ENCODE results near the gene FLAD1.

The FLAD1 gene

GRCh38 chr1:155017041-155017945 is 34.1 kb downstream of the FLAD1 start:
- peak overlapping the region; percentile 82 for H2BK5ac ChIP-seq (ENCODE audit: low read depth, low read length, poor library complexity)
- peak overlapping the region; percentile 50 for H3K4me2 ChIP-seq (ENCODE audit: low read length)
- no peak overlapping the region for H3K23ac ChIP-seq (ENCODE audit: low read length)
- H3K27ac ChIP-seq (ENCODE audit: low read depth, low read length) = peak overlapping the region; percentile 77
- H2BK120ac ChIP-seq (ENCODE audit: insufficient read depth, low read length, poor library complexity) = peak overlapping the region; percentile 72
- H3K9me3 ChIP-seq (ENCODE audit: insufficient read depth, low read depth, low read length) = peaks cover 1% of the 10 kb centered on the region
- H4K12ac ChIP-seq (ENCODE audit: low read depth, low read length) = peak overlapping the region; percentile 62
- DNase-seq = peak; percentile 96 to 98
- no peak overlapping the region for H3K9ac ChIP-seq (ENCODE audit: low read length)
- peak overlapping the region; percentile 59 for H3K18ac ChIP-seq (ENCODE audit: low read length)
- H3K27me3 ChIP-seq (ENCODE audit: insufficient read depth, low read length) = no peaks in the 10 kb centered on the region
- no peaks in the 10 kb centered on the region for H3K79me2 ChIP-seq (ENCODE audit: control insufficient read depth, insufficient read depth, low read length, poor library complexity)
- peak overlapping the region; percentile 47 for H3K14ac ChIP-seq (ENCODE audit: low read length)
- peaks cover 22 to 24% of the 10 kb centered on the region in 2 experiments for H3K4me1 ChIP-seq (ENCODE audit: control insufficient read depth in 1 of 2, insufficient read depth in 2 of 2, low read length in 2 of 2)
- peak overlapping the region; percentile 81 for H4K8ac ChIP-seq (ENCODE audit: low read depth, low read length)
- H3K4me3 ChIP-seq (ENCODE audit: low read depth, low read length) = peak overlapping the region; percentile 32
- H2AFZ ChIP-seq (ENCODE audit: insufficient read depth, low read length, poor library complexity) = peak overlapping the region; percentile 21
- peak overlapping the region; percentile 13 for H3K4ac ChIP-seq (ENCODE audit: low read depth, low read length)
- no CpG with 5 or more reads among the region's 49 CpGs for WGBS (ENCODE audit: extremely low coverage, insufficient coverage, insufficient read length)
- peak overlapping the region; percentile 54 for H2BK12ac ChIP-seq (ENCODE audit: low read length)
- H3K36me3 ChIP-seq (ENCODE audit: control insufficient read depth in 1 of 2, insufficient read depth in 2 of 2, low read length in 2 of 2) = peaks cover 28 to 30% of the 10 kb centered on the region in 2 experiments
- H4K91ac ChIP-seq (ENCODE audit: low read depth, low read length) = peak overlapping the region; percentile 92
- peak overlapping the region; percentile 80 for H2AK5ac ChIP-seq (ENCODE audit: low read length)
- peaks cover 15% of the 10 kb centered on the region for H3K79me1 ChIP-seq (ENCODE audit: low read length)

DNA sequence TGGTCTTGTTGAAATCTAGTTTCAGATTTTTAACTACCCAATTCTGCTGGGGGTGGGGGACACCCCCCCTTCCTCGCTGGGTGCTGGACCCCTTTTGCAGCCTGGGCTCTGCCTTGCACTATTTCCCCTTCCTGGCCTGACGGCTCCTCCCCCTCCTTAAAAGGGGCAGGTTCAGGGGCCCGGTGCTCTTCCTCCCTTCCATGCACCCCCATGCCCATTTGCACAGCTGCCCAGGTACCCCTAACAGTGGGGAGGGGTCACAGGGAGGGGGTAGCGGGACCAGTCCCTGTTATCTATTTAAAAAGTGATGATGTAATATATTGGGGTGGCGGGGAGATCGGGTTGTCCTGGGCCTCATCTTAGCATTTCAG is 34.8 kb downstream of the FLAD1 start:
- peak overlapping the region; percentile 13 for H4K91ac ChIP-seq (ENCODE audit: low read depth, low read length)
- peak overlapping the region; percentile 50 for H3K4me2 ChIP-seq (ENCODE audit: low read length)
- H3K79me1 ChIP-seq (ENCODE audit: low read length) = peaks cover 15% of the 10 kb centered on the region
- DNase-seq = no peak
- peaks cover 1% of the 10 kb centered on the region for H3K9me3 ChIP-seq (ENCODE audit: insufficient read depth, low read depth, low read length)
- H3K4me3 ChIP-seq (ENCODE audit: low read depth, low read length) = no peak overlapping the region
- peaks cover 24 to 28% of the 10 kb centered on the region in 2 experiments for H3K4me1 ChIP-seq (ENCODE audit: control insufficient read depth in 1 of 2, insufficient read depth in 2 of 2, low read length in 2 of 2)
- H3K18ac ChIP-seq (ENCODE audit: low read length) = peak overlapping the region; percentile 10
- H3K9ac ChIP-seq (ENCODE audit: low read length) = no peak overlapping the region
- no CpG with 5 or more reads among the region's 6 CpGs for WGBS (ENCODE audit: extremely low coverage, insufficient coverage, insufficient read length)
- no peak overlapping the region for H2BK5ac ChIP-seq (ENCODE audit: low read depth, low read length, poor library complexity)
- H4K12ac ChIP-seq (ENCODE audit: low read depth, low read length) = no peak overlapping the region
- peak overlapping the region; percentile 46 for H3K14ac ChIP-seq (ENCODE audit: low read length)
- H3K4ac ChIP-seq (ENCODE audit: low read depth, low read length) = no peak overlapping the region
- peak overlapping the region; percentile 56 for H2BK12ac ChIP-seq (ENCODE audit: low read length)
- H3K23ac ChIP-seq (ENCODE audit: low read length) = no peak overlapping the region
- H3K79me2 ChIP-seq (ENCODE audit: control insufficient read depth, insufficient read depth, low read length, poor library complexity) = no peaks in the 10 kb centered on the region
- H2AK5ac ChIP-seq (ENCODE audit: low read length) = no peak overlapping the region
- H3K36me3 ChIP-seq (ENCODE audit: control insufficient read depth in 1 of 2, insufficient read depth in 2 of 2, low read length in 2 of 2) = peaks cover 28 to 30% of the 10 kb centered on the region in 2 experiments
- no peaks in the 10 kb centered on the region for H3K27me3 ChIP-seq (ENCODE audit: insufficient read depth, low read length)
- H4K8ac ChIP-seq (ENCODE audit: low read depth, low read length) = peak overlapping the region; percentile 81
- H3K27ac ChIP-seq (ENCODE audit: low read depth, low read length) = peak overlapping the region; percentile 45
- H2BK120ac ChIP-seq (ENCODE audit: insufficient read depth, low read length, poor library complexity) = peak overlapping the region; percentile 57
- H2AFZ ChIP-seq (ENCODE audit: insufficient read depth, low read length, poor library complexity) = no peak overlapping the region

- Histone ChIP-seq H3K36me3 (ENCODE audit: control insufficient read depth in 1 of 2, insufficient read depth in 2 of 2, low read length in 2 of 2) (peaks cover 24 to 27% of the 10 kb centered on the region in 2 experiments), H3K9ac (ENCODE audit: low read length) (no peak overlapping the region), H3K23ac (ENCODE audit: low read length) (no peak overlapping the region), H4K12ac (ENCODE audit: low read depth, low read length) (no peak overlapping the region), H3K14ac (ENCODE audit: low read length) (no peak overlapping the region), H3K27me3 (ENCODE audit: insufficient read depth, low read length) (no peaks in the 10 kb centered on the region), H3K27ac (ENCODE audit: low read depth, low read length) (no peak overlapping the region), H3K4me1 (ENCODE audit: control insufficient read depth in 1 of 2, insufficient read depth in 2 of 2, low read length in 2 of 2) (peaks cover 25 to 32% of the 10 kb centered on the region in 2 experiments), H2BK12ac (ENCODE audit: low read length) (no peak overlapping the region), H4K8ac (ENCODE audit: low read depth, low read length) (no peak overlapping the region), H3K79me2 (ENCODE audit: control insufficient read depth, insufficient read depth, low read length, poor library complexity) (no peaks in the 10 kb centered on the region), H3K4me2 (ENCODE audit: low read length) (no peak overlapping the region), H3K79me1 (ENCODE audit: low read length) (peaks cover 15% of the 10 kb centered on the region), H2AFZ (ENCODE audit: insufficient read depth, low read length, poor library complexity) (no peak overlapping the region), H2AK5ac (ENCODE audit: low read length) (no peak overlapping the region), H2BK5ac (ENCODE audit: low read depth, low read length, poor library complexity) (no peak overlapping the region), H3K9me3 (ENCODE audit: insufficient read depth, low read depth, low read length) (peaks cover 1% of the 10 kb centered on the region), H3K4ac (ENCODE audit: low read depth, low read length) (no peak overlapping the region), H2BK120ac (ENCODE audit: insufficient read depth, low read length, poor library complexity) (no peak overlapping the region), H4K91ac (ENCODE audit: low read depth, low read length) (no peak overlapping the region), H3K18ac (ENCODE audit: low read length) (no peak overlapping the region), H3K4me3 (ENCODE audit: low read depth, low read length) (no peak overlapping the region)
- DNase-seq = peak in 1 of 2 donors; percentile 42
- WGBS (ENCODE audit: extremely low coverage, insufficient coverage, insufficient read length) = no CpG with 5 or more reads among the region's 8 CpGs
Measured at GRCh38 chr1:155018617-155019348, 35.6 kb downstream of the FLAD1 start.

- no CpG with 5 or more reads among the region's 11 CpGs for WGBS (ENCODE audit: extremely low coverage, insufficient coverage, insufficient read length)
- Histone ChIP-seq H2AK5ac (ENCODE audit: low read length) (no peak overlapping the region), H3K79me2 (ENCODE audit: control insufficient read depth, insufficient read depth, low read length, poor library complexity) (no peaks in the 10 kb centered on the region), H3K14ac (ENCODE audit: low read length) (no peak overlapping the region), H3K4me2 (ENCODE audit: low read length) (no peak overlapping the region), H3K36me3 (ENCODE audit: control insufficient read depth in 1 of 2, insufficient read depth in 2 of 2, low read length in 2 of 2) (peaks cover 20 to 21% of the 10 kb centered on the region in 2 experiments), H4K12ac (ENCODE audit: low read depth, low read length) (no peak overlapping the region), H3K4ac (ENCODE audit: low read depth, low read length) (no peak overlapping the region), H3K27me3 (ENCODE audit: insufficient read depth, low read length) (no peaks in the 10 kb centered on the region), H3K4me3 (ENCODE audit: low read depth, low read length) (no peak overlapping the region), H3K4me1 (ENCODE audit: control insufficient read depth in 1 of 2, insufficient read depth in 2 of 2, low read length in 2 of 2) (peaks cover 25 to 32% of the 10 kb centered on the region in 2 experiments), H2BK12ac (ENCODE audit: low read length) (no peak overlapping the region), H3K18ac (ENCODE audit: low read length) (no peak overlapping the region), H3K79me1 (ENCODE audit: low read length) (peaks cover 15% of the 10 kb centered on the region), H3K27ac (ENCODE audit: low read depth, low read length) (no peak overlapping the region), H2BK120ac (ENCODE audit: insufficient read depth, low read length, poor library complexity) (no peak overlapping the region), H4K91ac (ENCODE audit: low read depth, low read length) (no peak overlapping the region), H4K8ac (ENCODE audit: low read depth, low read length) (no peak overlapping the region), H3K23ac (ENCODE audit: low read length) (no peak overlapping the region), H3K9me3 (ENCODE audit: insufficient read depth, low read depth, low read length) (peaks cover 1% of the 10 kb centered on the region), H2AFZ (ENCODE audit: insufficient read depth, low read length, poor library complexity) (no peak overlapping the region), H3K9ac (ENCODE audit: low read length) (no peak overlapping the region), H2BK5ac (ENCODE audit: low read depth, low read length, poor library complexity) (no peak overlapping the region)
- no peak for DNase-seq
Measured at GRCh38 chr1:155019377-155020245, 36.5 kb downstream of the FLAD1 start.

All from trophoblast cell (in vitro differentiated cells and primary cell).